CD4-positive, alpha-beta T cell treated with Interleukin-21 for 1 hour (primary cell): ENCODE data around the gene HACL1.
"Not testable (repeated sequence)": the region's sequence is repeated elsewhere in the genome, so short reads cannot be mapped to it uniquely, and the experiment has no call there.

Experiments
- DNase-seq: peaks from one replicate; pipeline ENCODE4 v3.0.0-alpha.2; 2020

Gene HACL1

DNA sequence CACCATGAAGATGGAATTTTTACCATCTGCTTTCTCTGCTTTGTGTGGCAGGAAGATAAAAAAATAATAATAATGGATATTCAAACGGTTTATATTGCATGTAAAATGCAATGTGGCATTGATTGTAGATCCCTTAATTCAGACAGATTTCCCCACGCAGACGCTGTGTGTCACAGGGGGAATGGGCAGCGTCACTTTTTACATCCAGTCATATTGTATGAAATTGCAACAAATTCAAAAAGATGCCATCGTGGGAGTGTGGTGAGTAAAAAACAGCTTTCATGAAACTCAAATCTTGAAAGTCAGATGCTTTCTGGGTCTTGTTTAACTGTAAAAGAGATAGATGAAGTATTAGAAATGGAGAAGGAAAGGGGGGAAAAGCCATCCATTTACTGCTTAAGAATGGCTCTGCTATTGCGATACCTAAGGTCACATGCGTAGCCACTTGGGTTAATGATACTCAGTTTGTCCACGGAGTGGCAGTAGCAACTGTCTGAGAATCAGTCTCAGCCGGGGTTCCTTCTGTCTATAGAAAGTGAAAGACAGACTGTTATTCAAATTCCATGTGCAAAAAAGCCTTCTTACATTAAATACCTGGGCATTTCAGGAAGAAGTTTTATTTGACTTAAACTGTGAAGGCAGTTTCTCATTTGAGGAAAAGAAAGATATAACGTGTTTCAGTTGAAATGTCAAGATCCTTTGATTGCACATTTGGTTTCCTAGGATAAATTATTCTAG, 28.7 kb upstream of the HACL1 start:
- DNase-seq: peak; percentile 83

GRCh38 chr3:15628967-15629366, 27.6 kb upstream of the HACL1 start:
- DNase-seq: no peak

DNA sequence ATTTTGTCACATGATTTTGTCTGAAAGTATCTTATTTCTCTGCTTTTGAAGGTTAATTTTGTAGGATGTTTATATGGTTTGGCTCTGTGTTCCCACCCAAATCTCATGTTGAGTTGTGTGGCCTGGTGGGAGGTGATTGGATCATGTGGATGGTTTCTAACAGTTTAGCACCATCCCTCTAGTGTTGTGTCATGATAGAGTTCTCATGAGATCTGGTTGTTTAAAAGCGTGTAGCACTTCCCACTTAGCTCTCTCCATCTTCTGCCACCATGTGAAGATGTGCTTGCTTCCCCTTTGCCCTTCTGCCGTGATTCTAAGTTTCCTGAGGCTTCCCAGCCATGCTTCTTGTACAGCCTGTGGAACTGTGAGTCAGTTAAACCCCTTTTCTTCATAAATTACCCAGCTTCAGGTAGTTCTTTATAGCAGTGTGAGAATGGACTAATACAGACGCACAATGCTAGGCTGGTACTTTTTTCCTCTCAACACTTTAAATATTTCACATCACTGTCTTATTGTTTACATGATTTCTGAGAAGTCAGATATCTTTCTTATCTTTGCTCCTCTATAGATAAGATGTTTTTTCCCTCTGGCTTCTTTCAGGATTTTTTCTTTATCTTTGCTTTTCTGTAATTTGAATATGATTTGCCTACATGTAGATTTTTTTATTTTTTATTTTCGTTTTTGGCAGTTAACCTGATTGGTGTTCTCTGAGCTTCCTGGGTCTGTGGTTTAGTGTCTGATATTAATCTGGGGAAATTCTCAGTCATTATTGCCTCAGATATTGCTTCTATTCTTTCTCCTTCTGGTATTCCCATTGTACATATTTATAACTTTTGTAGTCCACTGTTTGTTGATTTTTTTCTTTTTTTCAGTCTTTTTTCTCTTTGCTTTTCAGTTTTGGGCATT, 22.4 kb upstream of the HACL1 start:
- DNase-seq: peak; percentile 53

DNA sequence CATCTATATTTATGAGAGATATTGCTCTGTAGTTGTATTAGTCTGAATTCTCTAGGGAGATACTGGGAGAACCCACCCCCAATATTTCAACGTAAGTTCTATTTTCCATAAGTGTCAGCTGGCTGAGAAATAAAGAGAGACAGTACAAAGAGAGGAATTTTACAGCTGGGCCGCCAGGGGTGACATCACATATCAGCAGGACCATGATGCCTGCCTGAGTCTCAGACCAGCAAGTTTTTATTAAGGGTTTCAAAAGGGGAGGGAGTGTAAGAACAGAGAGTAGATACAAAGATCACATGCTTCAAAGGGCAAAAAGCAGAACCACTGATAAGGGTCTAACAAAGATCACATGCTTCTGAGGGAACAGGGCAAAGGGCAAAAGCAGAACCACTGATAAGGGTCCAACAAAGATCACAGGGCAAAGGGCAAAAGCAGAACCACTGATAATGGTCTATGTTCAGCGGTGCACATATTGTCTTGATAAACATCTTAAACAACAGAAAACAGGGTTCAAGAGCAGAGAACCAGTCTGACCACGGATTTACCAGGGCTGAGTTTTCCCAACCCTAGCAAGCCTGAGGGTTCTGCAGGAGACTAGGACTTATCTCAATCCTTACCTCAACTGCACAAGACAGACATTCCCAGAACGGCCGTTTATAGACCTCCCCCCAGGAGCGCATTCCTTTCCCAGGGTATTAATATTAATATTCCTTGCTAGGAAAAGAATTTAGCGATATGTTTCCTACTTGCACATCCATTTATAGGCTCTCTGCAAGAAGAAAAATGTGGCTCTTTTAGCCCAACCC, 18.5 kb upstream of the HACL1 start:
- not testable (repeated sequence) for DNase-seq

DNA sequence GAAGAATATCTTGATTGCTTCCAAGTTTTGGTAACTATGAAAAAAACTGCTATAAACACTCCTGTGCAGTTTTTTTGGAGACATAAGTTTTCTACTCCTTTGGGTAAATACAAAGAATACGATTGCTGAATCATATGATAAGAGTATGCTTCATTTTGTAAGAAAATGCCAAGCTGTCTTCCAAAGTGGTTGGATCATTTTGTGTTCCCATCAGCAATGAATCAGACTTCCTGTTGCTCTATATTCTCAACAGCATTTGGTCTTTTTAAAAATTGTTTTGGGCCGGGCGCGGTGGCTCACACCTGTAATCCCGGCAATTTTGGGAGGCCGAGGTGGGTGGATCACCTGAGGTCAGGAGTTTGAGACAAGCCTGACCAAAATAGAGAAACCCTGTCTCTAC, 14.7 kb upstream of the HACL1 start:
- DNase-seq: no peak

GRCh38 chr3:15614958-15615357, 13.6 kb upstream of the HACL1 start:
- DNase-seq: no peak

GRCh38 chr3:15612001-15612400, 10.6 kb upstream of the HACL1 start:
- DNase-seq: no peak

- no peak for DNase-seq
Measured at GRCh38 chr3:15611018-15611417, 9.6 kb upstream of the HACL1 start.

DNA sequence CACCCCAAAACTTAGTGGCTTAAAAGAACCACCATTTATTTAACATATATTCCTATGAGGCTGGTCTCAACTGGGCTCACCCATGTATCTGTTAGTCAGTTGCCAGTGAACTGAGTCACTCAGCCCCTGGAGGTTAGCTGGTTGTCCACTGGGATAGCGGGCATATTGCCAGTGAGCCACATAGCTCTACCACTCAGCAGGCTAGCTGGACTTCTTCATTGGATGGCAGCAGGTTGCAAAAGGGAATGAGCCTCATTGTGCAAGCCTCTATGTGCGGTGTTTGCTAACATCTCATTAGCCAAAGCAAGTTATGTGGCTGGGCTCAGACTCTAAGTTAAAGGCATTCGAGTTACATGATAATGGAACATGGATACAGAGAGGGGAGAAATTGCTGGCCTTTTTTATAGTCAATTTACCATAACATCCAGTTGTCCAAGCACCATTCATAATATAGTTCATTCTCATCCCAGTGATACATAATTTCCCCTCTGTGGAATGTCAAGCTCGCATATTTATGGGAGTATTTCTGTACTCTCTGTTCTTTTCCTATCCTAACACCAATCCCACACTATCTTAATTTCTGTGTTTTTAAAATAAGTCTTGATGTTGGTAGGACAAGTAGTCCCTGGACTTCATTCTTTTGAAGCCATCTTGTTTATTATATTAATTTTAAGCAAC, 8.9 kb upstream of the HACL1 start:
- no peak for DNase-seq

DNA sequence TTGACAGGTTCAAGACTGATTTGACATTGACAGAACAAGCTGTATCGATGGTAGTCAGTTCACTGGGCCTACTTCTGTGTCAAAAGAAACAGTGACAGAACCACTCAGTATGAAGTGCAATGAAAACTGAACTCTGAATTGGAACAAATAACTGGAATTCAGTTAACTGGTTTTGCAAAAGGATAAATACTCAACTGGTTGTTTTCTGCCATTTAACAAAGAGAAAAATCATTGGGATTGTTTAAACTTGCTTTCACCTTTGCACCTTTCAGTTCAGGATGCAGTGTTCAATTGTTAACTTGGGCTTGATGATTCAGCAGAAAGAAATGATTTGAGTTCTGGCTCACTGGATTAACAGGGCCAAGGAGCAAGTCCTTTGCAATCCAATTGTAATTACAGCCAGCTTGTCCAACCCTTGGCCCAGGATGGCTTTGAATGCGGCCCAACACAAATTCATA, 5.1 kb upstream of the HACL1 start:
- no peak for DNase-seq

- not testable (repeated sequence) for DNase-seq
Measured at GRCh38 chr3:15604584-15604983, 3.2 kb upstream of the HACL1 start.

DNA sequence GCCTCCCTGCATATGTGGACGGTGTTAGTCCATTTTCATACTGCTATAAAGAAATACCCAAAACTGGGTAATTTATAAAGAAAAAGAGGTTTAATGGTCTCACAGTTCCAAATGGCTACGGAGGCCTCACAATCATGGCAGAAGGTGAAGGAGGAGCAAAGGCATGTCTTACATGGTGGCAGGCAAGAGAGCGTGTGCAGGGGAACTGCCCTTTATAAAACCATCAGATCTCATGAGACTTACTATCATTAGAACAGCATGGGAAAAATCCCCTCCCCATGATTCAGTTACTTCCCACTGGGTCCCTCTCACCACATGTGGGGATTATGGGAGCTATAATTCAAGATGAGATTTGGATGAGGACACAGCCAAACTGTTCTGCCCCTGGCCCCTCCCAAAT, 1.4 kb upstream of the HACL1 start:
- DNase-seq: not testable (repeated sequence)

DNA sequence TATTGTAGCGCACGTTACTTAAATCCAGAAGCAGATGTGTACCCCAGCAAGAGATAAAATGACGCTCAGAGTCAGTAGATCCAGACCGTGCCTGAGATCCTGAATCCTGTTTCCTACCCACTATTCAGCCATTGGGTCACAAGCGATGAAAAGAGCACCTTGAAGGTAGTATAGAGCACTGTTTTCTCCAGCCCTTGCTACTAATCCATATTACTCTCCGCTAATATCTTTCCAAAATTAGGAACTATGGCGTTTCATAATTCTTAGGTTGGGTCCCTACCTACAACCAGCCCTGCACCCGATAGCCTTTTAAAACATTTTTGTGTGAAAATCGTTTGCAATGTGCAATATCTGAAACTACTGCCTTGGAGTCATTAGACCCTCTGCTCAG, 772 bp upstream of the HACL1 start:
- no peak for DNase-seq

DNA sequence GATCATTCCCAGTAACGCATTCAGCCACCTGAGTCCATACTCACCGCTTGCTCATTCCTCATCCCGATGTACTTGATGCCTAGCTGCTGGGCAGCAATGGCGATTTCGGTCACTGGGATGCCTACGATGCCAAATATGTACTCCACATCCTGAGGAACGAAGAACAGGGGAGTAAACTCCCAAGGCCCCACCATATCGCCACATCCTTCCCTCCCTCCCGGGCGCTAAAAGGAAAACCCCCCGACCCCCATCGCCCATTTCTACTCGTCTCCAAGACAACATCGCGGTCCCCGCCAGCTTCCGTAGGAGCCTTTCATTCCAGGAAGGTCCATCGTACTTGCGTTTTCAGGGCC, 347 bp downstream of the HACL1 start:
- no peak for DNase-seq

DNA sequence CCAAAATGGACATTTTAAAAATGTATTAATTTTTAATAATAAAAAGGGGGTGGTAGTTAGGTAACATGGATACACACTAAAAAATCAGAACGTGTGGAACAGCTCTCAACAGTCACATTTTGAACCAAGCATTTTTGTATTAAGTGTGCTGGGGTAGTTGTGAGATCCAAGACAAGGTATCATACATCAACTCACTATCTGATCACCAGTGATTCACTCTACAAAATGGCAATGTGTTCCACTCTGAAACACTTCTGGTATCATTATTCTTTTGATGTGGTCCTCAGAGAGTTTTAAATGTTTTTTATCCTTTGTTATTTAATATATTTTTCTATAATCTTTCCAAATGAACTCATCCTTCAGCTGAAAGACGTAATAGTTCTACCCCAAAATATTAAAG, 5.4 kb downstream of the HACL1 start:
- no peak for DNase-seq

DNA sequence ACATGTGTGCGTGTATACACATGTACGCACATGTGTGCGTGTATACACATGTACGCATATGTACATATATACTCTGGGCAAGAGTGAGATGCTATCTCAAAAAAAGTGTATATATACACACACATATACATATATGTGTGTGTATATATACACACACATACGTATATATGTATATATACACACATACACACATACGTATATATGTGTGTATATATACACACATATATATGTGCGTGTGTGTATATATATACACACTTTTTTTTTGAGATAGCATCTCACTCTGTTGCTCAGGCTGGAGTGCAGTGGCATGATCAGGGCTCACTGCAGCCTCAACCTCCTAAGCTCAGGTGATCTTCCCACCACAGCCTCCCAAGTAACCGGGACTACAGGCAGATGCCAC, 8.4 kb downstream of the HACL1 start:
- DNase-seq: no peak

DNA sequence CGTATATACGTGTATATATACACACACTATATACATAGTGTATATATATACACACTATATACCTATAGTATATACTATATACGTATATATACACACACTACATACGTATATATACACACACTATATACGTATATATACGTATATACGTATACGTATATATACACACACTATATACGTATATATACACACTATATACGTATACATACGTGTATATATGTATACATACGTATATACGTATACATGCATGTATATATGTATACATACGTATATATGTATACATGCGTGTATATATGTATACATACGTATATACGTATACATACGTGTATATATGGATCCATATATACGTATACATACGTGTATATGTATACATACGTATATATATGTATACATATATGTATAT, 9.4 kb downstream of the HACL1 start:
- DNase-seq: no peak

GRCh38 chr3:15591242-15591641, 10.1 kb downstream of the HACL1 start:
- no peak for DNase-seq

- DNase-seq: no peak
Measured at GRCh38 chr3:15585111-15585845, 16.1 kb downstream of the HACL1 start.

GRCh38 chr3:15581471-15582394, 19.6 kb downstream of the HACL1 start:
- DNase-seq: no peak

DNA sequence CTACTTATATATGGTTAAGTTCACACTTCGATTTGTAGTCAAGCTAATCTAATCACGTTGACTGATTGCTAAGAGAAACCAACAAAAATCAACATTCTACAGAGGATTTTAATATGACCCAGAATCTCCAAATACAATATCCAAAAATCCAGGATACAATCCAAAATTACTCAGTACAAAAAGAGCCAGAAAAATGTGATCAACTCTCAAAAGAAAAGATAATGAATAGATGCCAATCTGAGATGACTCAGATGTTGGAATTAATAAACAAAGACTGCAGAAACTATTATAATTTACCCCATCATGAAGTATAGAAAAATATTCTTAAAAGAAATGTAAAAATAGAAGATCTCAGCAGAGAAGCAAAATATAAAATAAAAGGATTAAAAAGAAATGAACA, 22.3 kb downstream of the HACL1 start:
- no peak for DNase-seq
